HG03520 (cell line): Measurements from ENCODE around the gene UXT.
A peak's percentile ranks its signal among the peaks of the same experiment; 100 is the strongest.
"Not testable (repeated sequence)": the region's sequence is repeated elsewhere in the genome, so short reads cannot be mapped to it uniquely, and the experiment has no call there.

Experiments used
- ATAC-seq: cut with Tn5 transposase; IDR thresholded peaks from one replicate; pipeline ENCODE4 v1.9.1; 2021; ENCODE audit warnings: mild to moderate bottlenecking, moderate library complexity; ENCODE audit not compliant: unreplicated experiment

UXT gene, protein sequence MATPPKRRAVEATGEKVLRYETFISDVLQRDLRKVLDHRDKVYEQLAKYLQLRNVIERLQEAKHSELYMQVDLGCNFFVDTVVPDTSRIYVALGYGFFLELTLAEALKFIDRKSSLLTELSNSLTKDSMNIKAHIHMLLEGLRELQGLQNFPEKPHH

DNA sequence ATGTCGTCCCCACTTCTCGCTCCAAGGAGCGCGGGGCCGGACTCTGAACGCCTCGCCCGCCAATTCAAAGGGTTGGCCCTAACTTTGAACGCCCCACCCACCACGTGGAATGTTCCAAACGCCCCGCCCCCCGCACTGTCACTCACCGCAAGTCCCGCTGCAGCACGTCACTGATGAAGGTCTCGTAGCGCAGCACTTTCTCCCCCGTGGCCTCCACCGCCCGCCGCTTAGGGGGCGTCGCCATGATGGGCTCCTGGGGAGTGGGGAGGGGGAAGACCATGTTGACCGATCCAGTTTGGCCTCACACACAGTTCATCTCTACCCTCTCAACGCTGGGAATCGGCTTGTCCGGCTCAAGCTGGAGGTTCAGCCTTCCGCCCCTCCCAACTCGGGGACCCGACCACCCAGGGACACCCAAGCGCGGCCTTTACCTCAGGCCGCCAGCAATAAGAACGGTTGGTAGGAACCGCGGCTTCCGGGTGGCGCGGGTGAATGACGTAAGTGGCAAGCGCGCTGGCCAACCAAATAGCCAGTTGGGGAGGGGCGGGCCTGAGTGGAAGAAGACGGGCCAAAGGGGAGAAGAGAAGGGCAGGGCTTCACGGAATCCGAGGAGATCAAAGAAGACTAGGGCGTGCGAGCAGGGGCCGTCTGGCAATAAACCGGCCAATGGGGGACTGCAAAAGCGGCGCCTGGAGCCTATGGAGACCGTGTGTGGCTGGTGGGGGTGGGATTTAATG, at the start of gene UXT:
TSS of gene UXT (minus strand) at position 497 of the 737 bp plus-strand sequence. CDS start at position 244, 253 bp downstream.
- ATAC-seq = peak; percentile 71

DNA sequence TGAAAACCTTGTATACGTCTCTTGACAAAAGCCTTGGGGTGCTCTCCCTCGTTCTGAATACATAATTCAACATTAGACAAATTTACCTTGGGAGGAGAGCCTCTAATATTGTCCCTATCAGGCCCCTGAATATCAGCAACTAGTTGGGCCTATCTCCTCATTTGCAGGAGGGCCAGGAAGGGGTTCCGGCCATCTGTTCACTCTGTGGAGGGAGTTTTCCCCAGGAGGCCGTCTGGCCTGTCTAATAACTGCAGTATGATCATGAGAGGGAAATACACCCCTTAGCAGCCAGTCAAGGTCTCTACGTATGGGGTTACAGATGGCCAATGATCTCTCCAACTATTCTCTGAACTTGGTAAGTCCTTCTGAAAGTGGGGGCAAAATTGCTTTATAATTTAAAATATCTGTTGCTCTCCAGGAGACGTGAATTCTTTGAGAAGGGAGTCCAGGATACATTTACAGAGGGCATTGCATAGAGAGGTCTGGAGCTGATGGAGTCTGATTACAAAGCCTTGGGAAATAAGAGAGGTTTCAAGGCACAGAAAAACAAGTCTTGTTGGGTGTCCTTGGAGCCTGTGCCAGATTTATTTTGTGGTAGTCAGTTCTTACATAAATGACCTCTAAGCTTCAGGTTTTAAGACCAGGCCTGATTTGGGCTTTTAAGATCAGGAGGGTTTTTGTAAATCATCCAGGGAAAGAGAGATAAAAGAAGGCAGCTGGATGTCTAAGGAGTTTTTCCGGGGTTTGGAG, 48.2 kb upstream of the UXT start:
- ATAC-seq = no peak

DNA sequence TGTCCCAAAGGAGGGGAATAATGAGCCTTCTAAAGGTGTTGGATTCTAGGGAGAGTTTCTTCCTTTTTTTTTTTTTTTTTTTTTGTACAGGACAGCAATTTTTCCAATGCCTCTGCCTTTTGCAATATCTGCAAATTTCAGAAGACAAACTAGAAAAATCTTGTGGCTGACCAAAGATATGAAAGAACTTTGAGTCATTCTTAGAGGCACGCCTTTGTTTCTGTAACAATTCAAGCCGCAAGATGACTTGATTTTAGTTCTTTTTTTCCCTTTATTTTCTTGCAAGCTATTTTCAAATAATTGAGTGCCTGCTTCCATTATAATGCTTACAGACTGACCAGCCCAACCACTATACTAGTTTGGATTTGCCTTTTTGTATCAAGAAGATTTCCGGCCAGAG, 47.6 kb upstream of the UXT start:
- ATAC-seq = no peak

DNA sequence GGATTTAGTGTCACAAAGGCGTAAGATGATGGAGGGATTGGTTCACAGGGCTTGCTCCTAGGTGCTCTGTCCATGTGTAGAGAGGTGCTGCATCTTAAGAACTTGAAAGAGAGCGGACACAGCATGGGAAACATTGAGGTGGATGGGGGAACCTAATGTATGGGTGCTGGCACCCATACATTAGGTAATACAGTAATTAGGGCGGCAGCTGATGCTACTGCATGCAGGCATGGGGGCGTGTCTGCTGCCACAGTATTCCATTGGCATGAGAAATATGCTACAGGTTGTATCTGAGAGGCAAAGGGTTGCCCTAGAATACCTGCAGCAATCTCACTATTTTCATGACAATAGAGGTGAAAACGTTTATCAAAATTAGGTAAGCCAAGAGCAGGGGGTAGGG, 45.8 kb upstream of the UXT start:
- no peak for ATAC-seq

DNA sequence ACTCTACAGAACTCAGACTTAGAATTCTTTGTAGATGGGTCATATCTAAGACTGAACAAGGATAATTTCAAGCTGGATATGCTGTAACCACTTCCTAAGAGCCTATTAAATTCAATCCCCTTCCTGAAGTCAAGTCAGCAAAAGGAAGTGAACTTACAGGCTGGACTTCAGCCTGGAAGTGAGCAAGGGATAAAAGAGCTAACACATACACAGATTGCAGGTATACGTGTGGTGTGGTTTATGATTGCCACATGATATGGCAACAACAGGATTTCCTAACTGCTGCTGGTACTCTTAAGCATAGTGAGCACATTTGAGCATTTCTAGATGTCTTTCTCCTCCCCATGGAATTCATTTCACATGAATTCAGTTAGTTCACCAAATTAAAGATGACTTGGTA, 38.2 kb upstream of the UXT start:
- ATAC-seq = no peak

DNA sequence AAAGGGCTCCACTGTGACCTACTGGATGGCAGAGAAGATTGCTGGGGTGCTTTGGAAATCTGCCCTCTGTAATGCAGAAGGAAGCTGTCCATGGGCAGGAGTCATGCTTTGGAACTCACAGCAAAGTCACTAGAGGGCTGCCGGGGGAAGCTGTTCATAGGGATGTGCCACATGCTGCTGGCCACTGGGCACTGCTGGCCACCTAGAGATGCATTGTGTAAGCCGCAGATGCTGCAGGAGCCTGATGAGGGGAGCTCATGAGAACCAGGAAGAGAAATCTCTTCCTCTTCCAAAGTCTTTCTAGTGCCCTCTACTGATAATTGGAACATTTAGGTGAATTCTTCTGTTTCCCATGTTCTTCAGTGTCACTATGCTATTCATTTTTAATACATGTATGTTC, 31.2 kb upstream of the UXT start:
- no peak for ATAC-seq

DNA sequence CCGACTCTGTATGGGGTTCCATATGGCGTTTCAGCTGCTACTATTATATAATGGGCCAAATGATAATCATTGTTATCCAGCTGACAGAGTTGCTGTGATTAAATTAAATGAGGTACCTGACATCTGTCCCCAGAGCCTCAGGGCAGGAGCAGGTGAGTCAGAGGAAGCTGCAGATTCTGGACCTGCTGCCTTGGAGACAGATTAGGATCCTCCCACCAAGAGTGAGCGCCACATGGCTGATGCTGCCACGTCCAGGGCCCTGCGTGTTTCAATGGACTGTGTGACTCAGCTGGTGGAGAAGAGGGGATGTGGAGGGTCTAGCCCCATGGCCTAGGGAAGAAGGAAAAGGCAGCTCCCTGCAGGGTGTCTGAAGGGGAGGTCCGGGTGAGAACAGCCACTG, 28.3 kb upstream of the UXT start:
- ATAC-seq = no peak

DNA sequence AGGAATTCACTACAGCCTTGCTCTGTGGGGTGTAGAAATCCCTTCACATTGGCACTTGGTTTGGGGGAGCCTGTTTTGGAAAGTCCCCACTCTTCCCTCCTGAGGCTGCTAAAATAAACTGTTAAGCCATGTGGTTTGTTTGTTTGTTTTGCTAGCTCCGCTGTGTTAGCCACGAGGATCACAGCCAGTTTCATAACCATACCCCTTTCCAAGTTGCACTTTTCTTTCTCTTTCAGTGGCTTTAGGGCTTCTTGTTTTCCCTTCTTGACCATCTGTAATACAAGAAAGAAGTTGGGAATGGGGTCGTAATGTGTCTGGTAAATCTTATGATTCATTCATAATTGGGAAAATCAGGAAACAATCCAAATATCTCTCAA, 24.8 kb upstream of the UXT start:
- no peak for ATAC-seq

DNA sequence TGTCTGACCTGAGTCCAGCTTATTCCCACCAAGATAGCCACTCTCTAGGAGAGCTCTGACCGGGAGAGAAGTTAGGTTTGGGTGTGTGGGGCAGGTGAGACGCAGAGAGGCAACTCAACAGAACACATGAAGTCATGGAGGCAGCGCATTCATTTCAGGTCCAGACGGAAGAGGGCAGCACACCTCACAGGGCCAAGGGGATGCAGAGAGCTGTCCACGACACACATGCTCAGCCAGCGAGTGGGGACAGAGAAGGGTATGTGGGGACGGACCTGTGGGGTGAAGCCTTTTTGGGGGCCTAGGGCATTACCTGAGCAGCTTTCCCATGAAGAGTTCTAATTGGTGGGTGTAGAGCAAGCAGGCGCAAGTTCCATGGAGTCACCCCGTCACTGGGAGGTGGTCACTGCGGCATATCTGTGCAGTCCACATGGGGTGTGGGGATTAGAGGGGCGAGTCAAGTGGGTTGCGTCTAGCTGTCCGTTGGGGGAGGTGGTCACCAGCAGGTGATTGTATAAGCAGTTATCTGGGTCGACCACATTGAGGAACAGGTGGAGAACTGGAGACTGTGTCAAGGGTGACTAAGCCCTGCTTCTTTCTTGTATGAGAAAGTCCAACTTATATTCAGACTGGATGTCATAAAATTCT, 24.3 kb upstream of the UXT start:
- ATAC-seq = no peak

DNA sequence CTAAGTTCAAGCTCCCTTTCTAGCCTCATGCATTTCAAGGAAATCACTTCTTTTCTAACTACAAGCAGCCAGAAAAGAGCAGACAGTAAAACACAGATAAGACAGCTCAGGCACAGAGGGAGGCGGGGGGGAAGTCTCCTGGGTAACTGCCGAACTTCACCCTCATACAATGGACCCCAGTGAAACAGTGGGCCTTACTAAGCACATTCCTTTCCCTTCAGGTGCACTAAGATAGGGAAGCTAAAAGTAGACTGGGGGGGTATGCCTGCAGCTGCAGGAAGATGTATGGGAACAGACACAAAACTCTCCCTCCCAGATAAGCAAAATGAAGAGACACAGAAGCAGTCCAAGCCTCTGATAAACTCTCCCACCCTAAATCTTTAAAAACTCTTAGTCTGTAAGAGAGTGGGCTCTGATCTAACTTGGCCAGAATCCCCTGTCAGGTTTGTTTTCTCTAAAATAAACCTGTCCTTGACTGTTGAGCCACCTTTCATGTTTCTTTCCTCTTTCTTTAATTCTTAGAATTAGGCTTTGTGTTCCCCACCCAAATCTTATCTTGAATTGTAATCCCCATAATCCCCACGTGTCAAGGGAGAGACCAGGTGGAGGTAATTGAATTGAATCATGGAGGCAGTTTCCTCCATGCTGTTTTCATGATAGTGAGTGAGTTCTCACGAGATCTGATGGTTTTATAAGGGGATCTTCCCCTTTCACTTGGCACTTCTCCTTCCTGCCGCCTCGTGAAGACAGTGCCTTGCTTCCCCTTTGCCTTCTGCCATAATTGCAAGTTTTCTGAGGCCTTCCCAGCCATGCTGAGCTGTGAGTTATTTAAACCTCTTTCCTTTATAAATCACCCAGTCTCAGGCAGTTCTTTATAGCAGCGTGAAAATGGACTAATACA, 17.2 kb upstream of the UXT start:
- not testable (repeated sequence) for ATAC-seq

DNA sequence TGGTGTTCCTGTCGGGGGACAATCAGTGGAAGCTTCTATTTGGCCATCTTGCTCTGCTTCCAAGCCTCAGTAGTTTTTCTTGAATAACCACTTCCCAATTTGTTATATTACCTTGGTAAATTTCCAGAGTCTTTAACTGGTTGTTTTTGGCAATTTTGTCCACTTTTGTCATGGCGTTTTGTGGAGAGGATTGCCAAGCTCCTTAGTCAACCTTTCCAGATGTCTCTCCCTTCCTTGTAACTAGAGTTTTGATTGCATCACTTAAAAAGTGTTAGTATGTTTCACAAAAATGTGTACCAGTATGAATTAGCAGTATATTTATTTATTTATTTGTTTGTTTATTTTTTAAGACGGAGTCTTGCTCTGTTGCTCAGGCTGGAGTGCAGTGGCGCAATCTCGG, 15.8 kb upstream of the UXT start:
- ATAC-seq = no peak

DNA sequence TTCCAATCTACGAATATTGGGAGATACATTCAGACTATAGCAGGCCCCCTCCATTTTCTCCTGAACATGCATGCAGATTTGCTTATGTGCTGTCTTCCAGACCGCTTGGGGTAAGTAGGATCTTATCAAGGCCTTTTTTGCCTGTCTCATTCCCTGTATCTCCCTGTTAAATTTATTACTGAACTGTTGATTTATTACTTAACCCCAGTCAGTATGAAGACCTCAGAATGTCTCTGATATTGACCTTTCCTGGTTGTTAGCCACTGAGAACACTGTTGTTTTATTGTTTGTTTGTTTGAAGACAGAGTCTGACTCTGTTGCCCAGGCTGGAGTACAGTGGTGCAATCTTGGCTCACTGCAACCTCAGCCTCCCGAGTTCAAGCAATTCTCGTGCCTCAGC, 6.8 kb upstream of the UXT start:
- not testable (repeated sequence) for ATAC-seq

DNA sequence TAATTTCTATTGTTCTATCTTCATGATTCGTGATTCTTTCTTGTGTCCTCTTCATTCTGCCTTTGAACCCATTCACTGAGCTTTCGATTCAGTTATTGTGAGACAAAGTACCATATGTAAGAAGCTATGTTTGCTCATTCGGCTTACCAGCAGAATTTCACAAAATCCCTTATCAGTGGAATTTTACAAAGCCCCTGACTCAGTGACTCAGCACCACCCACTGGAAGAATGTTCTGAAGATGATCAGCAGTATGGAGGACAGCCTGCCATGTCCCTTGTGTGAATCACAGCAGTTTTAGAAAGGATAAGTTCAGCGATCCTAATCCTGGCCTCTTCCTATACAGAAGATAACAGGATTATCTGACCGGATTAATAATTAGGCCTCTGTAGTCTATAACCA, 5.8 kb upstream of the UXT start:
- no peak for ATAC-seq

DNA sequence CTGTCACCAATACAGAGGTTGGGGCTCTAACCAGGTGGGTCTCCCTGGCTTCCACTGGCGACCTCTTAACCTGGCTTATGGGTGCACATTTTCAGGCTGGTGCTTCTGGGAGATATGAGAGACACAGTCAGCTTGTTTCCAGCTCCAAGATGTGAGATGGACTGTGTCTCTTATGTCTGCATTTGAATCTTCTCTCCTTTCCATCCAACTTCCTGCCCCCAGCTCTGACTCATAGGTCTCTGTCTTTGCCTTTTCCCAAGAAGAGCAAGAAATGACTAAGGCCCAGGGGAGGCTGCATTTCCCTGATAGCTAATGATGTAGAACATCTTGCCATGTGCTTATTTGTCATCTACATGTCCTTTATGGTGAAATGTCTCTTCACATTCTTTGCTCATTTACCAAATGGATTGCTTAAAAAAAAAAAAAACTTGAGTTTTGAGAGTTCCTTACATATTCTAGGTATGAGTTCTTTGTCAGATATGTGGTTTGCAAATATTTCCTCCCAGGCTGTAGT, 3.2 kb upstream of the UXT start:
- no peak for ATAC-seq

DNA sequence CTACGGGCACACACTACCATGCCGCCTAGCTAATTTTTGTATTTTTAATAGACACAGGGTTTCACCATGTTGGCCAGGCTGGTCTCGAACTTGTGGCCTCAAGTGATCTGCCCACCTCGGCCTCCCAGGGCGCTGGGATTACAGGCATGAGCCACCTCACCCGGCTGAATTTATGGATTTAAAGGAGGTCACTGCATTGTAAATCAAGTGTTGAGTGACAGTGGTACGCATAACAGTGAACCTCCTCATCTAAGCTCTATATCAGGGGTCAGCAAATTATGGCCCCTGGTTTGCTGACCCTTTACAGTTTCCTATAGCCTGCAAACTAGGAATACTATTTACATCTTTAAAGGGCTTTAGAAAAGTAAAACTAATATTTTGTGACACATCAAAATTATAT, 2.6 kb upstream of the UXT start:
- no peak for ATAC-seq

DNA sequence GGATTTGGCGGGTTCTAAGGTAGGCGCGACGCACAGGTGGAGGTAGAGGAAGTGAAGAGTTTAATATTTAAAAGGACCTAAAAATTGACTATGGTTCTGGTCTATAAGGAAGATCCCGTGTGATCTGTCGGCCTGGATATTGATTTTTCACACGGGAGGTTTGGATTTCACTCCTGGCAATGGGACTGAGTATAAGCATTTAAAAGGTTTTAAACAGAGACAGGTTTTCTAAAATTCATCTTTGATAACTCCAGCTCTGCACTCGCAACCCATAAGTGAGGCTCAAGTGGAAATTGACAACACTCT, 394 bp upstream of the UXT start:
- ATAC-seq = no peak

DNA sequence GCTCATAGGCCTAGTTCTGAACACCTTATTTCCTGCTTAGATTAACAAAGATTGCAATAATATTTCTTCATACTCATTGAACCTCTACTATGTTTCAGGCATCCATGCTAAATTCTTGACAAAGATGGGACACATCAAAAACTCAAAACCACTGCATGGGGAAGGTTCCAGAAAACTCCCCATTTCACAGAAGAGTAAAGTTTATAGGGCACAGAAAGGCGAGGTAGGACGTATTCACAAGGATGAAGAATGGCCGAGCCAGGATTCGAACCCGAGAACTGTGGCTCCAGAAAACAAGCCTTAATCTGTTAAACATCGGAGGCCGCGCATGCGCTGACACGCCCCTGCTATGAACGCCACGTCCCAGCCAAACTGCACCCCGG, 688 bp downstream of the UXT start:
- no peak for ATAC-seq

DNA sequence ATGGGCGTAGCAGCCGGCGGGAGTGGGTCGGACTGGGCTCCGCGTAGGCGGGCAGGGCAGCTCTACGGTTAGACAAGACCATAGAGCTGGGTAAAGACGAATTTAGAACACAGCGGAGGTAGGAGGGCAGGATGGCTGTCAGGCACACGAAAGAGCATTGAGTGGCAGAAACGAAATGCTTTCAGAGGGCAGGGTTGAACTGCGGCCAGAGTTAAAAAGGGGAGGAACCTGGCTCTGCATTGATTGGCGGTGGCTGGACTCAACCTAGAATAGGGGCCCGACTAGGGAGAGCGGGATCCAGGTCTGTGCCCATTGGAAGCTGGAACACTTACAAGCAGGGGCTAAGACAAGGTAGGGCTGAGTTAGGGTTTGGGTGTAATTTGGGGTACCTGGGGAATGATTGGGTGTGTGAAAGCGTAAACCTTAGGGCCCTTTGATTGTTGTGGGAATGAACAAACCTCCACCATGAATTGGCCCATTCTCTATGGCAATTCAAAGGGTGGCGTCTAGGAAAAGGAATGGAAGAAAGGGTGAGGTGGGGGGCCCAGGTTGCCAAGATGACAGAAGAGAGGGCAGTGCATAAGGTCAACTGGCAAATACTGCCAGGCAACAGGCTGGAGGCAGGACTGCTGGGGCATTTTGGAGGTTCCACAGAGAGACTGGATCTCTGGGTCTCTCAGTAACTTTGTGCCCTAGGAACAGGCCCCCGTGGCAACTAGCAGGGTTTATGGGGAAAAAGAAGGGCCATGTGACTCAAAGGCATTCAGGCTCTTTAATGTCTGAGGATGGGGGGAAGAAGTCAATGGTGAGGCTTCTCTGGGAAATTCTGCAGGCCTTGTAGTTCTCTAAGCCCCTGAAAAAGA, 7.7 kb downstream of the UXT start:
- ATAC-seq = no peak

DNA sequence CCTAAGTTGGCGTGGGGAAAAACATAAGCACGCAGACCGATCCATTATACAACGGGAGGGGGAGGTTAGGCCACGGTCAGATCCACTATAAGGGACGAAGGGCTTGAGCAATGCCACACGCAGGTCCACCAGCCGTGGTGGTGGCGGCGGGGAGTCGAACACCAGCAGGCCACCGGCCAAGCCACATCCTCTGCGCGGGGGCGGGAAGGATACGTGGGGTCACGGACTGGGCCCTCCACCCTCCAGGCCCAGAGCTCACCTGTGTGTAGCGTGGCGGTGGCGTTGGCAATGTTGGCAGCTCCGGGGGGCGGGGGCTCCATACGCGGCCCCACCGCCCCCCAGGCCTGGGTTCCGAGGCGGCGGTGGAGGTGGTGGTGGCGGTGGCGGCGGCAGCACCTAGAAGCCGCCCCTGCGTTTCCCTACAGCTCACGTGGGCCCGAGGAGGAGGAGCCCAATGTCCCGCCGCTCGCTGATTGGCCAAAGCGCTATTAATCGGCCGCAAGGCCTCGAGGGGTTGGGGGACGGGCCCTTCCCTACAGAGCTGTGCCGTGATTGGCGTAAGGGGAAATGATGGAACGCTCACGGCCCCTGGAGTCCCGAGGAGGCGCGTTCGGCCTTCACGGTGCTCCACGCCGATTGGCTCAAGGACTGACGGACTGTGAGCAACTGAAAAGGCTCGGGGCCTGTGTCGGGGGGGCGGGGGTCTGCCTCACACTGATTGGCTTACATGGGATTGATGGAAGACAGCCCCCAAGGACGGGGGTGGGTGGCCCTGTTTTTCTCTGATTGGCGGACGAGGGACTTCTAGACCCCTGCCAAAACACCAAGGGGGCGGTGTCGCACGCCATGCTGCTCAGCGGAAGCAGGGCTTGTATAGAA, 8.6 kb downstream of the UXT start, which contains the start of gene ELK1:
TSS of gene ELK1 (minus strand) at position 400 of the 879 bp plus-strand sequence. CDS start 9,122 bp downstream, outside the sequence.
- peak; percentile 84 for ATAC-seq
